Gastrocnemius medialis (tissue), 4 donors: ENCODE data around the gene KHNYN.
"Not testable (repeated sequence)": the region's sequence is repeated elsewhere in the genome, so short reads cannot be mapped to it uniquely, and the experiment has no call there.

Experiments used
- CTCF ChIP-seq, 5 experiments: fragments of 450-650 bp in 3 of 5; fragments of 200-600 bp in 2 of 5; sonication (generic) in 2 of 5; IDR thresholded peaks in 4 of 5; conservative IDR thresholded peaks in 1 of 5; 1 replicate in 4 of 5; 2 replicates in 1 of 5; pipeline ENCODE4 v1.5.1; 2016 to 2019; ENCODE audit warnings: antibody characterized with exemption in 5 of 5, mild to moderate bottlenecking in 3 of 5, moderate library complexity in 3 of 5
- POLR2A ChIP-seq, 2 donors: fragments of 450-650 bp; IDR thresholded peaks; one replicate each; pipeline ENCODE4 v1.6.1; 2017; ENCODE audit warnings: antibody characterized with exemption in 2 of 2, mild to moderate bottlenecking in 2 of 2, moderate library complexity in 2 of 2

GRCh38 chr14:24470450-24470849, 40.7 kb downstream of the KHNYN start:
- not testable (repeated sequence) for TF ChIP-seq CTCF (IDR thresholded peaks at IDR 0.05 in 4 of 5, conservative IDR thresholded peaks at IDR 0.05 in 1 of 5); POLR2A (IDR thresholded peaks at IDR 0.05)
